Endothelial cell of umbilical vein (primary cell): Measurements from ENCODE around the gene GSDME. TPM values are rescaled to one million over a fixed set of nuclear protein-coding genes. Genes with fewer than 3 reads are reported as not detected.

ENCODE experiments used
- BruUV-seq: library from RNA; stranded (reverse); fragments of 400-500 nt; replicated peaks from 2 replicates; lab custom pipeline; 2021; lab: Mats Ljungman, UMichigan
- CTCF ChIA-PET: fragments of 300-600, 350-600 bp; sonication (Branson Sonifier 250); formaldehyde crosslinking; loops from one replicate; lab custom pipeline; 2021; ENCODE audit warnings: antibody characterized with exemption, inconsistent platforms; lab: Charles Lee
- POLR2A ChIA-PET: fragments of 300-600, 350-600 bp; sonication (Branson Sonifier 250); formaldehyde crosslinking; loops from one replicate; lab custom pipeline; 2021; ENCODE audit warnings: antibody characterized with exemption, inconsistent platforms; lab: Charles Lee
- DNase-seq: peaks from one replicate; pipeline ENCODE4 v3.0.0-alpha.2; 2011; ENCODE audit warnings: low read depth, low spot score
- FAIRE-seq: peaks from 2 replicates; lab custom pipeline; 2011; peaks lifted over from hg19 to GRCh38; lab: Jason Lieb, UNC
- H2AFZ ChIP-seq: 2 replicates; pipeline ENCODE4 v1.6.0; 2012; ENCODE audit warnings: low read depth, low read length, control low read depth, inconsistent platforms
- H3K27ac ChIP-seq: 2 replicates; pipeline ENCODE4 v1.5.1; 2011; ENCODE audit warnings: low read depth, mild to moderate bottlenecking, control low read depth, low read length, moderate library complexity; ENCODE audit not compliant: insufficient read depth
- H3K27me3 ChIP-seq, 2 experiments: 2 replicates each; pipeline versions ENCODE4 v1.6.0 to v1.6.1; 2011; ENCODE audit warnings: low read length in 2 of 2, mixed read lengths in 1 of 2; ENCODE audit not compliant: control insufficient read depth in 2 of 2, insufficient read depth in 2 of 2
- H3K36me3 ChIP-seq, 2 experiments: 2 replicates in 1 of 2; 3 replicates in 1 of 2; pipeline ENCODE4 v1.5.1; 2011; ENCODE audit warnings: low read length in 2 of 2, mild to moderate bottlenecking in 1 of 2, moderate library complexity in 1 of 2; ENCODE audit not compliant: control insufficient read depth in 2 of 2, insufficient read depth in 2 of 2; ENCODE audit errors: extremely low read depth in 1 of 2
- H3K4me1 ChIP-seq: 3 replicates; pipeline ENCODE4 v1.5.1; 2011; ENCODE audit warnings: mild to moderate bottlenecking, low read length; ENCODE audit not compliant: control insufficient read depth, insufficient read depth; ENCODE audit errors: extremely low read depth
- H3K4me2 ChIP-seq: 2 replicates; pipeline ENCODE4 v1.6.1; 2011; ENCODE audit warnings: low read length, control low read depth, mixed read lengths; ENCODE audit not compliant: insufficient read depth
- H3K4me3 ChIP-seq, 3 experiments: fragments of 200-600 bp in 1 of 3; sonication (generic), shearing (Covaris generic) in 1 of 3; replicated peaks in 1 of 3; 2 replicates each; pipeline ENCODE4 v1.5.1; 2011 to 2016; ENCODE audit warnings: control low read depth in 3 of 3, low read length in 3 of 3, mild to moderate bottlenecking in 2 of 3, inconsistent platforms in 1 of 3, low read depth in 1 of 3, moderate library complexity in 1 of 3; ENCODE audit not compliant: insufficient read depth in 1 of 3
- H3K79me2 ChIP-seq: 2 replicates; pipeline ENCODE4 v1.6.0; 2012; ENCODE audit warnings: low read length, inconsistent platforms; ENCODE audit not compliant: control insufficient read depth, insufficient read depth
- H3K9ac ChIP-seq: replicated peaks from 2 replicates; pipeline ENCODE3; 2011; ENCODE audit warnings: low read length, control low read depth; ENCODE audit not compliant: insufficient read depth; ENCODE audit errors: extremely low read depth
- H3K9me1 ChIP-seq: replicated peaks from 3 replicates; pipeline ENCODE4 v1.6.0; 2011; ENCODE audit warnings: mild to moderate bottlenecking, low read length; ENCODE audit not compliant: control insufficient read depth, insufficient read depth; ENCODE audit errors: extremely low read depth
- H3K9me3 ChIP-seq: replicated peaks from 2 replicates; pipeline ENCODE4 v1.5.1; 2012; ENCODE audit warnings: low read length, inconsistent platforms; ENCODE audit not compliant: control insufficient read depth, insufficient read depth
- H4K20me1 ChIP-seq: replicated peaks from 2 replicates; pipeline ENCODE3; 2011; ENCODE audit warnings: mild to moderate bottlenecking, low read length; ENCODE audit not compliant: control insufficient read depth, insufficient read depth; ENCODE audit errors: extremely low read depth
- CTCF ChIP-seq, 2 donors: IDR thresholded peaks; 1 replicate in 1 of 2; 2 replicates in 1 of 2; pipeline ENCODE4 v1.5.1; 2011; ENCODE audit warnings: low read length in 2 of 2, mild to moderate bottlenecking in 2 of 2, moderate library complexity in 2 of 2, control low read depth in 1 of 2, inconsistent platforms in 1 of 2, low read depth in 1 of 2; ENCODE audit not compliant: insufficient read depth in 1 of 2; ENCODE audit errors: extremely low read depth in 1 of 2
- EZH2 ChIP-seq: IDR thresholded peaks from 2 replicates; pipeline ENCODE4 v1.6.1; 2012; ENCODE audit warnings: borderline replicate concordance, low read depth, mild to moderate bottlenecking, moderate library complexity, low read length, inconsistent platforms; ENCODE audit not compliant: severe bottlenecking
- FOS ChIP-seq: IDR thresholded peaks from 2 replicates; pipeline ENCODE4 v1.6.1; 2011; ENCODE audit warnings: mild to moderate bottlenecking, low read length, moderate library complexity, borderline replicate concordance; ENCODE audit not compliant: insufficient read depth
- GATA2 ChIP-seq: IDR thresholded peaks from 2 replicates; pipeline ENCODE4 v1.7.0; 2011; ENCODE audit warnings: low read depth, mild to moderate bottlenecking, moderate library complexity, mixed read lengths, low read length; ENCODE audit not compliant: insufficient read length, insufficient read depth
- JUN ChIP-seq: IDR thresholded peaks from 2 replicates; pipeline ENCODE4 v1.6.1; 2011; ENCODE audit warnings: borderline replicate concordance, low read depth; ENCODE audit not compliant: insufficient read length, insufficient read depth
- MAX ChIP-seq: IDR thresholded peaks from 2 replicates; pipeline ENCODE4 v1.6.1; 2011; ENCODE audit not compliant: insufficient read depth, insufficient read length
- MYC ChIP-seq: IDR thresholded peaks from one replicate; pipeline ENCODE4 v1.6.1; 2011; ENCODE audit warnings: mild to moderate bottlenecking, low read depth, low read length
- POLR2A ChIP-seq: IDR thresholded peaks from 2 replicates; pipeline ENCODE4 v1.6.1; 2012; ENCODE audit warnings: low read depth, mild to moderate bottlenecking, control low read depth, low read length
- POLR2AphosphoS5 ChIP-seq: IDR thresholded peaks from 2 replicates; pipeline ENCODE4 v1.6.1; 2012; ENCODE audit warnings: low read depth, mild to moderate bottlenecking, control low read depth, low read length, moderate library complexity; ENCODE audit not compliant: insufficient read depth
- dilution Hi-C: fragments of 300-500 bp; cut with MboI; formaldehyde crosslinking; loops from one replicate; pipeline ENCODE4 v1.15.0; 2019; ENCODE audit warnings: low sequenced_read_pairs; ENCODE audit not compliant: extremely low pct_ligation_motif_present
- intact Hi-C: fragments of 100-400 bp; cut with micrococcal nuclease; formaldehyde crosslinking; loops from one replicate; pipeline ENCODE4 v1.10.0; 2022
- polyA plus RNA-seq, 4 experiments: library from polyadenylated mRNA; depleted of rRNA in 3 of 4; stranded (reverse) in 3 of 4; unstranded in 1 of 4; fragments of >200 nt; gene quantifications; 2 replicates each; pipeline versions ENCODE4 v1.2.1 to v1.2.3, GENCODE V29; 2011 to 2012; ENCODE audit warnings: missing spikeins in 1 of 4
- total RNA-seq: library from RNA; stranded (reverse); gene quantifications from 2 replicates; pipeline ENCODE4 v1.2.3, GENCODE V29; 2021

Gene GSDME
- total and polyA plus RNA-seq, 2 donors (not counting 3 experiments of a cell fraction or from before 2014, with no cell fraction given), result 21.1 to 23.4 TPM

- CTCF ChIA-PET, result interaction anchor here (1.4 kb wide), 1 partner anchor 12 kb away, joined by 3 read pairs; no protein-coding TSS in a partner anchor
- TF ChIP-seq EZH2 (no peak), MAX (no peak), MYC (no peak), JUN (no peak), CTCF (IDR thresholded peaks at IDR 0.05; ENCODE audit: extremely low read depth in 1 of 2, insufficient read depth in 1 of 2, low read depth in 1 of 2, low read length in 2 of 2) (no peak), FOS (no peak), POLR2AphosphoS5 (no peak), GATA2 (no peak), POLR2A (no peak)
- FAIRE-seq (no peak), DNase-seq (no peak)
- Histone ChIP-seq H3K79me2 (no peaks in the 10 kb centered on the region), H3K27ac (no peak overlapping the region), H3K9ac (no peak overlapping the region), H3K27me3 (no peaks in the 10 kb centered on the region), H4K20me1 (no peaks in the 10 kb centered on the region), H3K36me3 (no peaks in the 10 kb centered on the region), H3K4me1 (peaks cover 16% of the 10 kb centered on the region), H3K4me2 (no peak overlapping the region), H3K9me1 (no peaks in the 10 kb centered on the region), H3K9me3 (no peaks in the 10 kb centered on the region), H3K4me3 (no peak overlapping the region), H2AFZ (no peak overlapping the region)
- dilution Hi-C loops (no loop called here), intact Hi-C loops (no loop called here)
- POLR2A ChIA-PET, result no interaction called here
- BruUV-seq, result no TSS peak
Observed at GRCh38 chr7:24733414-24734060, 23.7 kb downstream of the GSDME start.
